ENCODE measurements around the gene EVPL. TPM values are rescaled to one million over a fixed set of nuclear protein-coding genes. Genes with fewer than 3 reads are reported as not detected.
A peak's percentile ranks its signal among the peaks of the same experiment; 100 is the strongest.

The EVPL gene
- total RNA-seq, 1 experiment from 2014 or later, result 1.3 TPM

DNA sequence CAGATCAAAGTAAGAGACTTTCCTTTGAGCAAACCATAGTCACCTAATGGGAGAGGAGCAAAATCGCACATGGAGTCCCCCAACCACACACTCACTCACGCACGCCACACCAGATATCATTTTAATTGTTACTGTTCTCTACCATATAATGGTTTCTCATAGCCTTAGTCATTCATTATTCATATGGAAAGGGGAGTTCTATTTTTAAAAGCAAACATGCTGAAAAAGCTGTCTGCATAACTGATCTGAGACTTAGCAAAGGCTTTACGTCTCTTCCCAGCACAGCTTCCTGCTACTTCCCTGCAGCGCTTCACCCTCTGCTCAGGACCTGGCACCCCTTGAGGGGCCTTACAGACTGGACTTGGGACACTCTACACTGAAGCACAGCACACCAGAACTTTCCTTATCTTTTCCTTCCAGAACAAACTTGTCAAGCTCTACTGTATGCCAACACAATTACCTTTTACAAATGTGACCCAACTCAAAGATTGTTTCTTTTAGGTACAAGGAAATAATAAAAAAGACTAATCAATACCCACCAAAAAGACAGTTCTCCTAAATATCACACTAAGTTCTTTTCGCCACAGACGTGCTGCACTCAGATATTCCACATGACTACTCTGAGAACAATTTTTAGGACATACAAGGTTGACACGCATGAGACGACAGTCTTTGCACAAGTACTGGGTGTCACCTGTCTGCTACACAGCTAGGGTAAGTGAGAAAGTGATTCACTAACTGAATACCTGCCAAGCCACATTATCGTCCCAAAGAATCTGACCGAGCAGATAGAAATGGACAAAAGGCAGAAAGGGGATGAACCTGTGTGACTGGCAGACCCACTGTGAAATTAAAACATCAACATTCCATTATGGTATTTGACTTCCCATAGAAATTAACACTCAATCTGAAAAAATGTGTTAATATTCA lies 23.7 kb upstream of the EVPL start:
- no peaks in the 10 kb centered on the region for H3K27me3 Mint-ChIP-seq (ENCODE audit: low read depth)
- H3K36me3 Mint-ChIP-seq, result peaks cover 53% of the 10 kb centered on the region
- TF ChIP-seq ZNF423 (CRISPR knock-in tag; IDR thresholded peaks at IDR 0.05) (no peak), PRRX2 (CRISPR knock-in tag; IDR thresholded peaks at IDR 0.05) (no peak), NFYB (CRISPR knock-in tag; conservative IDR thresholded peaks at IDR 0.05; ENCODE audit: low read depth) (no peak), CBFB (CRISPR knock-in tag; IDR thresholded peaks at IDR 0.05; ENCODE audit: low read depth) (no peak), GRHL2 (CRISPR knock-in tag; IDR thresholded peaks at IDR 0.05; ENCODE audit: insufficient replicate concordance, severe bottlenecking) (no peak)
- H3K9me3 Mint-ChIP-seq, result no peaks in the 10 kb centered on the region
- DNase-seq (ENCODE audit: low spot score) (no peak), ATAC-seq (no peak)
- peaks cover 4% of the 10 kb centered on the region for H3K4me1 Mint-ChIP-seq
- H3K4me3 Mint-ChIP-seq, result no peak overlapping the region
- peak overlapping the region; percentile 75 for H3K27ac Mint-ChIP-seq
- ChIA-PET POLR2A (no interaction called here), CTCF (interaction anchor here (0.8 to 1.4 kb wide), 3 partner anchors 37 to 229 kb away, joined by 3 to 6 read pairs (median 4); no protein-coding TSS in a partner anchor)

- no peak for TF ChIP-seq OVOL2 (CRISPR knock-in tag; IDR thresholded peaks at IDR 0.05; ENCODE audit: borderline replicate concordance)
- TF ChIP-seq KAT7 (CRISPR knock-in tag; IDR thresholded peaks at IDR 0.05; ENCODE audit: borderline replicate concordance), result no peak
- H3K9me3 Mint-ChIP-seq, result no peaks in the 10 kb centered on the region
- DNase-seq (ENCODE audit: low spot score), result no peak
- ATAC-seq, result no peak
- CTCF ChIA-PET, result interaction anchor here (0.9 to 3.3 kb wide), 3 partner anchors 36 to 230 kb away, joined by 3 to 17 read pairs (median 4); no protein-coding TSS in a partner anchor
- POLR2A ChIA-PET, result no interaction called here
- 0 out of 2 replicates have a peak overlapping the region, but pooled peaks have one; percentile 75 for H3K27ac Mint-ChIP-seq
- peaks cover 4% of the 10 kb centered on the region for H3K4me1 Mint-ChIP-seq
- H3K27me3 Mint-ChIP-seq (ENCODE audit: low read depth), result no peaks in the 10 kb centered on the region
- H3K36me3 Mint-ChIP-seq, result peaks cover 61% of the 10 kb centered on the region
- no peak overlapping the region for H3K4me3 Mint-ChIP-seq
Observed at GRCh38 chr17:76049836-76050537, 22.9 kb upstream of the EVPL start.

DNA sequence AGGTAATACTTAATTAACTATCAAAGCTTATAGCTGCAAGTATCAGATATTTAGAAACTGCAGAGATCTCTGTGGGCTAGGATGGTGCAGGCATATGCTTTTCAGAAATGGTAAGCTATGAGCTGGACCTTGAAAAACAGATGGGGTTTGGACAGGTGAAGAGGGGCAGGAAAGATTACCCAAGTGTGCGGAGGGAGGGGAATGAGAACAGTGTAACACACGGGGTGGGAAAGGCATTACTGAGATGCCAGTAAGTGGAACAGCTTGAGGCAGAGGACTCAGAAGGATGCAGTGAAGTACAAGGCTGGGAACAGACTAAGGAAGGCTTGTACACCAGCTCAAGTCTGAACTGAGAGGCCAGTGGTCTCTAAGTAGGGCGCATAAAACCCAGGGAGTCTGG lies 22.1 kb upstream of the EVPL start:
- Mint-ChIP-seq H3K36me3 (peaks cover 68% of the 10 kb centered on the region), H3K4me3 (no peak overlapping the region), H3K4me1 (peaks cover 4% of the 10 kb centered on the region), H3K27me3 (ENCODE audit: low read depth) (no peaks in the 10 kb centered on the region), H3K9me3 (no peaks in the 10 kb centered on the region), H3K27ac (peak overlapping the region; percentile 12)
- ChIA-PET POLR2A (no interaction called here), CTCF (interaction anchor here (0.9 to 3.3 kb wide), 4 partner anchors 35 to 230 kb away, joined by 3 to 17 read pairs (median 4); no protein-coding TSS in a partner anchor)
- no peak for ATAC-seq
- TF ChIP-seq, protein P1, sequence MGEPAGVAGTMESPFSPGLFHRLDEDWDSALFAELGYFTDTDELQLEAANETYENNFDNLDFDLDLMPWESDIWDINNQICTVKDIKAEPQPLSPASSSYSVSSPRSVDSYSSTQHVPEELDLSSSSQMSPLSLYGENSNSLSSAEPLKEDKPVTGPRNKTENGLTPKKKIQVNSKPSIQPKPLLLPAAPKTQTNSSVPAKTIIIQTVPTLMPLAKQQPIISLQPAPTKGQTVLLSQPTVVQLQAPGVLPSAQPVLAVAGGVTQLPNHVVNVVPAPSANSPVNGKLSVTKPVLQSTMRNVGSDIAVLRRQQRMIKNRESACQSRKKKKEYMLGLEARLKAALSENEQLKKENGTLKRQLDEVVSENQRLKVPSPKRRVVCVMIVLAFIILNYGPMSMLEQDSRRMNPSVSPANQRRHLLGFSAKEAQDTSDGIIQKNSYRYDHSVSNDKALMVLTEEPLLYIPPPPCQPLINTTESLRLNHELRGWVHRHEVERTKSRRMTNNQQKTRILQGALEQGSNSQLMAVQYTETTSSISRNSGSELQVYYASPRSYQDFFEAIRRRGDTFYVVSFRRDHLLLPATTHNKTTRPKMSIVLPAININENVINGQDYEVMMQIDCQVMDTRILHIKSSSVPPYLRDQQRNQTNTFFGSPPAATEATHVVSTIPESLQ (CRISPR knock-in tag; IDR thresholded peaks at IDR 0.05), result no peak
- TF ChIP-seq ZNF317 (CRISPR knock-in tag; IDR thresholded peaks at IDR 0.05; ENCODE audit: borderline replicate concordance, low read depth), result no peak
- TF ChIP-seq ERG (CRISPR knock-in tag; IDR thresholded peaks at IDR 0.05), result no peak
- TF ChIP-seq ZNF263 (CRISPR knock-in tag; IDR thresholded peaks at IDR 0.05; ENCODE audit: low read depth), result no peak
- no peak for TF ChIP-seq ATF2 (CRISPR knock-in tag; IDR thresholded peaks at IDR 0.05; ENCODE audit: borderline replicate concordance, low read depth)
- no peak for TF ChIP-seq FOXK1 (CRISPR knock-in tag; IDR thresholded peaks at IDR 0.05)
- no peak for TF ChIP-seq NFATC4 (CRISPR knock-in tag; IDR thresholded peaks at IDR 0.05)
- no peak for DNase-seq (ENCODE audit: low spot score)

Data from WTC11 (cell line).